IMR-90 (cell line): Measurements from ENCODE around the gene BASP1. TPM values are rescaled to one million over a fixed set of nuclear protein-coding genes. Genes with fewer than 3 reads are reported as not detected.

Experiments
- ATAC-seq: fragments of 200-7000 bp; cut with Tn5 transposase; 2 replicates; pipeline ENCODE4 v1.9.1; 2020; ENCODE audit warnings: low read depth, mild to moderate bottlenecking, moderate library complexity
- BruUV-seq: library from RNA; stranded (reverse); fragments of 400-500 nt; replicated peaks from 2 replicates; lab custom pipeline; 2021; lab: Mats Ljungman, UMichigan
- CTCF ChIA-PET: fragments of 300-600 bp; formaldehyde crosslinking; extraction: SDS; loops from one replicate; lab custom pipeline; 2021; ENCODE audit warnings: antibody characterized with exemption; lab: Yijun Ruan, JAX
- POLR2A ChIA-PET: fragments of 300-600 bp; sonication (Branson Sonifier 250); formaldehyde crosslinking; loops from one replicate; lab custom pipeline; 2022; ENCODE audit warnings: antibody characterized with exemption; ENCODE audit not compliant: unreplicated experiment; lab: Charles Lee
- DNase-seq: peaks from one replicate; pipeline ENCODE4 v3.0.0; 2013
- H2AFZ ChIP-seq: replicated peaks from 2 replicates; pipeline ENCODE3; 2013; ENCODE audit warnings: low read length, mild to moderate bottlenecking; ENCODE audit not compliant: poor library complexity
- H2AK5ac ChIP-seq: 2 replicates; pipeline ENCODE4 v1.6.1; 2013; ENCODE audit warnings: low read depth, low read length, inconsistent platforms
- H2AK9ac ChIP-seq: replicated peaks from 2 replicates; pipeline ENCODE3; 2013; ENCODE audit warnings: mild to moderate bottlenecking, low read depth, low read length, moderate library complexity; ENCODE audit not compliant: poor library complexity
- H2BK120ac ChIP-seq: 2 replicates; pipeline ENCODE4 v1.6.1; 2013; ENCODE audit warnings: low read depth, low read length, inconsistent platforms
- H2BK15ac ChIP-seq: 3 replicates; pipeline ENCODE4 v1.6.1; 2013; ENCODE audit warnings: low read depth, low read length, inconsistent platforms
- H2BK20ac ChIP-seq: 2 replicates; pipeline ENCODE4 v1.6.1; 2013; ENCODE audit warnings: low read depth, mild to moderate bottlenecking, inconsistent platforms, low read length, moderate library complexity
- H2BK5ac ChIP-seq: 2 replicates; pipeline ENCODE4 v1.6.1; 2013; ENCODE audit warnings: mild to moderate bottlenecking, low read depth, low read length, inconsistent platforms; ENCODE audit not compliant: poor library complexity, severe bottlenecking
- H3K14ac ChIP-seq: replicated peaks from 2 replicates; pipeline ENCODE4 v1.6.1; 2013; ENCODE audit warnings: low read depth, low read length, inconsistent platforms
- H3K18ac ChIP-seq: 2 replicates; pipeline ENCODE4 v1.6.1; 2013; ENCODE audit warnings: low read depth, low read length, control low read depth
- H3K23ac ChIP-seq: 2 replicates; pipeline ENCODE4 v1.6.1; 2013; ENCODE audit warnings: low read depth, low read length, inconsistent platforms
- H3K27ac ChIP-seq: 2 replicates; pipeline ENCODE4 v1.5.1; 2013; ENCODE audit warnings: mild to moderate bottlenecking, control low read depth, low read length; ENCODE audit not compliant: insufficient read depth
- H3K27me3 ChIP-seq: 2 replicates; pipeline ENCODE4 v1.6.1; 2013; ENCODE audit warnings: low read length; ENCODE audit not compliant: control insufficient read depth, insufficient read depth
- H3K36me3 ChIP-seq: 2 replicates; pipeline ENCODE4 v1.6.1; 2013; ENCODE audit warnings: low read length, mixed read lengths; ENCODE audit not compliant: control insufficient read depth, insufficient read depth
- H3K4ac ChIP-seq: 2 replicates; pipeline ENCODE4 v1.6.1; 2013; ENCODE audit warnings: low read depth, low read length, inconsistent platforms
- H3K4me1 ChIP-seq: 2 replicates; pipeline ENCODE4 v1.6.1; 2013; ENCODE audit warnings: low read length, mixed read lengths; ENCODE audit not compliant: control insufficient read depth, insufficient read depth
- H3K4me2 ChIP-seq: 2 replicates; pipeline ENCODE4 v1.6.1; 2013; ENCODE audit warnings: low read depth, mild to moderate bottlenecking, control low read depth, low read length, moderate library complexity
- H3K4me3 ChIP-seq: 2 replicates; pipeline ENCODE4 v1.5.1; 2013; ENCODE audit warnings: low read depth, mild to moderate bottlenecking, control low read depth, low read length, moderate library complexity; ENCODE audit not compliant: insufficient read depth
- H3K56ac ChIP-seq: 2 replicates; pipeline ENCODE4 v1.6.1; 2013; ENCODE audit warnings: low read length, inconsistent platforms; ENCODE audit not compliant: insufficient read depth; ENCODE audit errors: extremely low read depth
- H3K79me1 ChIP-seq, 2 experiments: 2 replicates each; pipeline ENCODE4 v1.6.1; 2013; ENCODE audit warnings: low read length in 2 of 2, inconsistent platforms in 1 of 2, low read depth in 1 of 2
- H3K9ac ChIP-seq: 2 replicates; pipeline ENCODE4 v1.6.1; 2013; ENCODE audit warnings: low read depth, low read length, control low read depth
- H3K9me1 ChIP-seq: 2 replicates; pipeline ENCODE4 v1.6.1; 2013; ENCODE audit warnings: low read length, inconsistent platforms; ENCODE audit not compliant: insufficient read depth
- H3K9me3 ChIP-seq: 2 replicates; pipeline ENCODE4 v1.6.1; 2013; ENCODE audit warnings: low read length; ENCODE audit not compliant: control insufficient read depth, insufficient read depth
- H4K20me1 ChIP-seq: 2 replicates; pipeline ENCODE4 v1.6.1; 2013; ENCODE audit warnings: low read length, inconsistent platforms; ENCODE audit not compliant: insufficient read depth
- H4K5ac ChIP-seq: 2 replicates; pipeline ENCODE4 v1.6.1; 2013; ENCODE audit warnings: mild to moderate bottlenecking, low read depth, low read length, control low read depth
- H4K8ac ChIP-seq, 2 experiments: 2 replicates each; pipeline ENCODE4 v1.6.1; 2013; ENCODE audit warnings: low read depth in 2 of 2, low read length in 2 of 2, control low read depth in 1 of 2, inconsistent platforms in 1 of 2
- H4K91ac ChIP-seq: 2 replicates; pipeline ENCODE4 v1.6.1; 2013; ENCODE audit warnings: low read depth, low read length, inconsistent platforms; ENCODE audit not compliant: insufficient read depth
- CEBPB ChIP-seq: IDR thresholded peaks from 2 replicates; pipeline ENCODE4 v1.6.1; 2012; ENCODE audit warnings: low read depth, low read length, improper control_type of control experiment
- NFE2L2 ChIP-seq: fragments of 150-350 bp; IDR thresholded peaks from 2 replicates; pipeline ENCODE4 v1.6.1; 2016; ENCODE audit warnings: low read depth, mild to moderate bottlenecking, low read length
- SMC3 ChIP-seq: fragments of 150-350 bp; IDR thresholded peaks from 2 replicates; pipeline ENCODE4 v1.6.1; 2016; ENCODE audit warnings: low read depth, mild to moderate bottlenecking, antibody characterized with exemption, low read length, moderate library complexity
- WGBS, 2 experiments: methylation state at CpG; one replicate each; pipeline versions ENCODE4 v1.1.5 to v1.1.7; 2013; ENCODE audit warnings: missing lambda C conversion rate in 2 of 2; ENCODE audit not compliant: insufficient read length in 1 of 2; ENCODE audit errors: extremely low coverage in 2 of 2; 5-methylcytosine and 5-hydroxymethylcytosine counted together
- dilution Hi-C: fragments of 300-500 bp; cut with HindIII; formaldehyde crosslinking; loops from one replicate; pipeline ENCODE4 v1.14.3; 2018; ENCODE audit warnings: low sequenced_read_pairs; ENCODE audit not compliant: unreplicated experiment
- in situ Hi-C: fragments of 300-500 bp; cut with MboI; formaldehyde crosslinking; loops from 3 replicates; pipeline ENCODE4 v1.14.3; 2019; ENCODE audit warnings: low sequenced_read_pairs, inconsistent platforms, mixed read lengths
- intact Hi-C: fragments of 100-400 bp; cut with micrococcal nuclease; formaldehyde crosslinking; loops from 2 replicates; pipeline ENCODE4 v1.10.0; 2022
- polyA plus RNA-seq, 3 experiments: library from polyadenylated mRNA; depleted of rRNA; stranded (reverse); fragments of >200 nt; gene quantifications; 2 replicates each; pipeline ENCODE4 v1.2.3, GENCODE V29; 2012; ENCODE audit warnings: low replicate concordance in 1 of 3
- total RNA-seq: library from RNA; depleted of rRNA; stranded (reverse); fragments of >200 nt; gene quantifications from 2 replicates; pipeline ENCODE4 v1.2.3, GENCODE V29; 2012

Gene BASP1
- total and polyA plus RNA-seq, 2 of the 4 experiments (the other 2 are of a cell fraction): 39.6 to 103 TPM

GRCh38 chr5:17241635-17242034 lies 24.2 kb downstream of the BASP1 start:
- peak overlapping the region; percentile 77 for H2AK9ac ChIP-seq
- no TSS peak for BruUV-seq
- DNase-seq (no peak), ATAC-seq (no peak)
- peak overlapping the region; percentile 26; the same call in 1 of the 2 replicates for H2BK120ac ChIP-seq
- no peak overlapping the region for H2BK20ac ChIP-seq
- H3K4ac ChIP-seq: peak overlapping the region; percentile 45
- H3K14ac ChIP-seq: peak overlapping the region; percentile 37; the same call in 1 of the 2 replicates
- no peak overlapping the region for H3K4me2 ChIP-seq
- no peak for TF ChIP-seq NFE2L2
- TF ChIP-seq CEBPB: no peak
- no peak for TF ChIP-seq SMC3
- peaks cover 17% of the 10 kb centered on the region for H3K9me1 ChIP-seq
- intact Hi-C loops (no loop called here), in situ Hi-C loops (no loop called here), dilution Hi-C loops (no loop called here)
- H3K27ac ChIP-seq: no peak overlapping the region
- peaks cover 5 to 62% of the 10 kb centered on the region in 2 experiments; a peak in 3 of 4 replicates for H3K79me1 ChIP-seq
- ChIA-PET POLR2A (interaction anchor here (0.6 kb wide), 1 partner anchor 167 kb away, joined by 3 read pairs; no protein-coding TSS in a partner anchor), CTCF (no interaction called here)
- H3K56ac ChIP-seq: no peak overlapping the region
- H3K4me3 ChIP-seq: no peak overlapping the region
- H4K5ac ChIP-seq: peak overlapping the region; percentile 0; the same call in 1 of the 2 replicates
- H3K9me3 ChIP-seq: no peaks in the 10 kb centered on the region
- peaks cover 66% of the 10 kb centered on the region for H4K20me1 ChIP-seq
- no peak overlapping the region for H3K9ac ChIP-seq
- WGBS, 2 experiments: 100% methylated on average over 3 of the region's 7 CpGs; no CpG with 5 or more reads in 1 of the 2 experiments
- peak overlapping the region; percentile 60; the same call in 1 of the 2 replicates for H3K23ac ChIP-seq
- peaks cover 16% of the 10 kb centered on the region for H3K4me1 ChIP-seq
- H3K18ac ChIP-seq: no peak overlapping the region
- peaks cover 10% of the 10 kb centered on the region; the same call in 1 of the 2 replicates for H3K36me3 ChIP-seq
- peak overlapping the region; percentile 9 for H2BK5ac ChIP-seq
- no peak overlapping the region for H2BK15ac ChIP-seq
- H4K8ac ChIP-seq: peak overlapping the region; percentile 8 to 57; a peak in 2 of 4 replicates
- H4K91ac ChIP-seq: peak overlapping the region; percentile 40; the same call in 1 of the 2 replicates
- no peaks in the 10 kb centered on the region for H3K27me3 ChIP-seq
- H2AFZ ChIP-seq: no peak overlapping the region
- H2AK5ac ChIP-seq: peak overlapping the region; percentile 35; the same call in 1 of the 2 replicates
